ENCODE measurements around the gene FNBP1. TPM values are rescaled to one million over a fixed set of nuclear protein-coding genes. Genes with fewer than 3 reads are reported as not detected.
A peak's percentile ranks its signal among the peaks of the same experiment; 100 is the strongest.

The FNBP1 gene
- total and polyA plus RNA-seq, 8 donors = 30.4 to 51.8 (median 34.4) TPM

- intact Hi-C loops (cut with DNase I) = no loop called here
- no peak for ATAC-seq
These were observed 174.7 kb downstream of the FNBP1 start for GRCh38 chr9:129868023-129868871.

GRCh38 chr9:129867136-129868022 lies 175.6 kb downstream of the FNBP1 start:
- no peaks in the 10 kb centered on the region for H3K9me3 ChIP-seq
- no peak overlapping the region for H3K4me3 ChIP-seq
- no peaks in the 10 kb centered on the region for H3K27me3 ChIP-seq
- intact Hi-C loops (cut with DNase I) = no loop called here
- ATAC-seq (no peak), DNase-seq (peak in 1 of 4 donors; percentile 45)
- TF ChIP-seq CTCF (IDR thresholded peaks at IDR 0.05) = no peak
- H3K27ac ChIP-seq = no peak overlapping the region
- peaks cover 0 to 50% of the 10 kb centered on the region in 2 donors for H3K36me3 ChIP-seq
- H3K4me1 ChIP-seq = peaks cover 0 to 10% of the 10 kb centered on the region in 2 donors

More at GRCh38 chr9:129868023-129868871, 174.7 kb downstream of the FNBP1 start:
- H3K27me3 ChIP-seq = no peaks in the 10 kb centered on the region
- TF ChIP-seq CTCF (IDR thresholded peaks at IDR 0.05) = no peak
- peaks cover 0 to 44% of the 10 kb centered on the region in 2 donors for H3K36me3 ChIP-seq
- H3K9me3 ChIP-seq = no peaks in the 10 kb centered on the region
- peak in 1 of 4 donors; percentile 68 for DNase-seq
- H3K27ac ChIP-seq = no peak overlapping the region
- H3K4me1 ChIP-seq = peaks cover 0 to 10% of the 10 kb centered on the region in 2 donors
- H3K4me3 ChIP-seq = no peak overlapping the region

GRCh38 chr9:129866394-129867135 lies 176.4 kb downstream of the FNBP1 start:
- no peaks in the 10 kb centered on the region for H3K27me3 ChIP-seq

GRCh38 chr9:129865668-129866320 lies 177.2 kb downstream of the FNBP1 start:
- no peaks in the 10 kb centered on the region for H3K9me3 ChIP-seq
- DNase-seq = peak in 1 of 4 donors; percentile 58
- peaks cover 0 to 66% of the 10 kb centered on the region in 2 donors for H3K36me3 ChIP-seq
- no peaks in the 10 kb centered on the region for H3K27me3 ChIP-seq
- intact Hi-C loops (cut with DNase I) = no loop called here
- H3K27ac ChIP-seq = peak overlapping the region in 1 of 2 donors; percentile 13
- TF ChIP-seq CTCF (IDR thresholded peaks at IDR 0.05) = no peak
- peaks cover 0 to 10% of the 10 kb centered on the region in 2 donors for H3K4me1 ChIP-seq
- no peak for ATAC-seq
- H3K4me3 ChIP-seq = no peak overlapping the region

More at GRCh38 chr9:129866394-129867135, 176.4 kb downstream of the FNBP1 start:
- DNase-seq (peak in 1 of 4 donors; percentile 59), ATAC-seq (no peak)
- TF ChIP-seq CTCF (IDR thresholded peaks at IDR 0.05) = no peak
- Histone ChIP-seq H3K36me3 (peaks cover 0 to 58% of the 10 kb centered on the region in 2 donors), H3K27ac (peak overlapping the region in 1 of 2 donors; percentile 13), H3K4me3 (no peak overlapping the region), H3K9me3 (no peaks in the 10 kb centered on the region), H3K4me1 (peaks cover 0 to 10% of the 10 kb centered on the region in 2 donors)
- intact Hi-C loops (cut with DNase I) = no loop called here

Data from left lung (tissue), 10 donors.